Inflammatory macrophage (primary cell): Measurements from ENCODE around the gene PCDHB12.
A peak's percentile ranks its signal among the peaks of the same experiment; 100 is the strongest.
"Not testable (repeated sequence)": the region's sequence is repeated elsewhere in the genome, so short reads cannot be mapped to it uniquely, and the experiment has no call there.

Source experiments
- DNase-seq, 2 donors: peaks; one replicate each; pipeline ENCODE4 v3.0.0-alpha.2; 2020 to 2022
- total RNA-seq, 18 experiments: gene quantifications; one replicate each; lab custom pipeline; 2026; ENCODE audit warnings: mixed read lengths in 6 of 18, inconsistent platforms in 2 of 18; lab: John Stamatoyannopoulos, UW

PCDHB12 gene
- 0 to 0.16 (median 0) reads per million in 18 experiments for total RNA-seq

DNA sequence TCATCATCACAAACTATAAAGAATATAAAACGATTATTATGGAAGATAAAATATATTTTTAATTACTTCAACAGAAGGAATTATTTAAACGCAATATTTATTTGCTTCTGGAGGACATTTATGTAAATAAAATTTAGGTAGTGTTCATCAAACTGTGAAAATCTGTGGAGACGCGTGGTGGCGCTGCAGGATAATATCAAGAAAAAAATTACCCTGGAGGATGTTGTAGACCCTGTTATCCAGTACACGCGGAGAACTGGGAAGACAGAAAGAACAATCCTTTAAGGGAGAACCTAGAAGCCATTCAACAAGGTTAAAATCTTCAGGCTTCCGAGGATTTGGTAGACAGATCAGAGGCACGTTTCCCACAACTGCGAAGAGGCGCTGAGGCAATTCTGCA is at the start of gene PCDHB12:
TSS of gene PCDHB12 (plus strand) at position 242 of the 400 bp plus-strand sequence. CDS start 189 bp downstream, outside the sequence.
- no peak for DNase-seq

DNA sequence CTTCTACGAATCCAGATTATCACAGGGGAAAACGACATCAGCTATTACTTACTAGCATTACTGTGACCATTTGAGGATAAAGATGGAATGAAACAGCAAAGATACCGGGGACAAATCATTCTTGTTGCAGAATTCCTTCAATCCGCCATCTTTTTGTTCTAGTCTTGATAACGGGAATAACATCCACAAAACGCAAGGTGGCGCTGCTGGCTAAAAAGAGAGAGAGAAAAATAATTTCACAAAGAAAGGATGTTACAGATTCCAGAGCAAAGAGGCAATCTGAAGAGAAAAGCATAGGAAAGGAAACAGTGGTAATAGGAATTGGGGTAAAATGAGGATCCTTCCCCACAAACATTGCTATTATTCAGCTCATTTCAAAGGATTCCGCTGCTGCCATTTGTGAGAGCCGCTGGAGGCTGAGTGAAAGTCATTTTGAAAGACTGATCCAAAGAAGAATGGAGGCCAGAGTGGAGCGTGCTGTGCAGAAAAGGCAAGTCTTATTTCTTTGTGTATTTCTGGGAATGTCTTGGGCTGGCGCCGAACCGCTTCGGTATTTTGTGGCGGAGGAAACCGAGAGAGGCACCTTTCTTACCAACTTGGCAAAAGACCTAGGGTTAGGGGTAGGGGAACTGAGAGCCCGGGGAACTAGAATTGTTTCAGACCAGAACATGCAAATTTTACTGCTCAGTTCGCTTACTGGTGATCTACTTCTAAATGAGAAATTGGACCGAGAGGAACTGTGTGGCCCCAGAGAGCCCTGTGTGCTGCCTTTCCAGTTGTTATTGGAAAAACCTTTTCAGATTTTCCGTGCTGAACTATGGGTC is 35.9 kb upstream of the PCDHB12 start, which contains the start of gene PCDHB7:
TSS of gene PCDHB7 (plus strand) at position 264 of the 824 bp plus-strand sequence. CDS start at position 456, 192 bp downstream.
- DNase-seq, result no peak

DNA sequence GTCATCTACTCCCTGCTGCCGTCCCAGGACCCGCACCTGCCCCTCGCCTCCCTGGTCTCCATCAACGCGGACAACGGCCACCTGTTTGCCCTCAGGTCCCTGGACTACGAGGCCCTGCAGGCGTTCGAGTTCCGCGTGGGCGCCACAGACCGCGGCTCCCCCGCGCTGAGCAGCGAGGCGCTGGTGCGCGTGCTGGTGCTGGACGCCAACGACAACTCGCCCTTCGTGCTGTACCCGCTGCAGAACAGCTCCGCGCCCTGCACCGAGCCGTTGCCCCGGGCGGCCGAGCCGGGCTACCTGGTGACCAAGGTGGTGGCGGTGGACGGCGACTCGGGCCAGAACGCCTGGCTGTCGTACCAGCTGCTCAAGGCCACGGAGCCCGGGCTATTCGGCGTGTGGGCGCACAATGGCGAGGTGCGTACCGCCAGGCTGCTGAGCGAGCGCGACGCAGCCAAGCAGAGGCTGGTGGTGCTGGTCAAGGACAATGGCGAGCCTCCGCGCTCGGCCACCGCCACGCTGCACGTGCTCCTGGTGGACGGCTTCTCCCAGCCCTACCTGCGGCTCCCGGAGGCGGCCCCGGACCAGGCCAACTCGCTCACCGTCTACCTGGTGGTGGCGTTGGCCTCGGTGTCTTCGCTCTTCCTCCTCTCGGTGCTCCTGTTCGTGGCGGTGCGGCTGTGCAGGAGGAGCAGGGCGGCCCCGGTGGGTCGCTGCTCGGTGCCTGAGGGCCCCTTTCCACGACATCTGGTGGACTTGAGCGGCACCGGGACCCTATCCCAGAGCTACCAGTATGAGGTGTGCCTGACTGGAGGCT is 34.0 kb upstream of the PCDHB12 start:
- DNase-seq, result not testable (repeated sequence)

DNA sequence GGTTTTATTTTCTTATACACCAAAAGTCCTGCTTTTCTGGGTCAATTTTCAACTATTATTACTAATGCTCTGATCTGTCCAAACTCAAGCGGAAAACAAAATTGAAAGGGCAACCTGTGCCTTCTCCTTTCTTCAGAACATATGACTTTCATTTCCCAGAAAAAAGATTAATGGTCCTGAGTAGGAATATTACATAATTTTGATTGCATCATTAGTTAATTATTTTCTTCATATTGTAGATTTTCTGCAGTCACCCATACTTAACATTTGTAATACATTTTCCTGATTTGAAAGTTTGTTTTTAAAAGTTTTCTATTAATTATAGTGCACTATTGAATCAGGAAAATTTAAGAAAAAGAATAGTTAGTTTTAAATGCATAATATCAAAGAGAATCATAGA is 32.6 kb upstream of the PCDHB12 start:
- DNase-seq, result no peak

DNA sequence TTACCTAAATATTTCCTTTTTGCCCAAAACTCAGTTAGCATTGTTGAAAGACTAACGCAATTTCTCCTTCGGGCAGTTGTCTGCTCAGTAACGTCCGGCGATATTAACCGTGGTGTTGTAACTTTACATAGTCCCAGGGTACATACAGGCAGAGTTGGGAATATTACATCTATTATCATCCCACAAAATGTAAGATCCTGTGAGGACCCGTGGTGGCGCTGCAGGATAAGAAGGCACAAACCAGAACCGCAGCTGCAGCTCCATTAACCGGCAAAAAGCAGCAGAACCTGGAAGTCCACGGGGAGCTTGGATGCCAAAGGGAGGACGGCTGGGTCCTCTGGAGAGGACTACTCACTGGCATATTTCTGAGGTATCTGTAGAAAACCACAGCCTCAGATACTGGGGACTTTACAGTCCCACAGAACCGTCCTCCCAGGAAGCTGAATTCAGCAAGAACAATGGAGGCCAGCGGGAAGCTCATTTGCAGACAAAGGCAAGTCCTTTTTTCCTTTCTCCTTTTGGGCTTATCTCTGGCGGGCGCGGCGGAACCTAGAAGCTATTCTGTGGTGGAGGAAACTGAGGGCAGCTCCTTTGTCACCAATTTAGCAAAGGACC is 30.8 kb upstream of the PCDHB12 start, which contains the start of gene PCDHB8:
TSS of gene PCDHB8 (plus strand) at position 214 of the 615 bp plus-strand sequence. CDS start at position 459, 245 bp downstream.
- not testable (repeated sequence) for DNase-seq

DNA sequence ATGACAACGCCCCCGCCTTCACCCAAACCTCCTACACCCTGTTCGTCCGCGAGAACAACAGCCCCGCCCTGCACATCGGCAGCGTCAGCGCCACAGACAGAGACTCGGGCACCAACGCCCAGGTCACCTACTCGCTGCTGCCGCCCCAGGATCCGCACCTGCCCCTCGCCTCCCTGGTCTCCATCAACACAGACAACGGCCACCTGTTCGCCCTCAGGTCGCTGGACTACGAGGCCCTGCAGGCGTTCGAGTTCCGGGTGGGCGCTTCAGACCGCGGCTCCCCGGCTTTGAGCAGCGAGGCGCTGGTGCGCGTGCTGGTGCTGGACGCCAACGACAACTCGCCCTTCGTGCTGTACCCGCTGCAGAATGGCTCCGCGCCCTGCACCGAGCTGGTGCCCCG is 29.1 kb upstream of the PCDHB12 start:
- DNase-seq, result not testable (repeated sequence)

DNA sequence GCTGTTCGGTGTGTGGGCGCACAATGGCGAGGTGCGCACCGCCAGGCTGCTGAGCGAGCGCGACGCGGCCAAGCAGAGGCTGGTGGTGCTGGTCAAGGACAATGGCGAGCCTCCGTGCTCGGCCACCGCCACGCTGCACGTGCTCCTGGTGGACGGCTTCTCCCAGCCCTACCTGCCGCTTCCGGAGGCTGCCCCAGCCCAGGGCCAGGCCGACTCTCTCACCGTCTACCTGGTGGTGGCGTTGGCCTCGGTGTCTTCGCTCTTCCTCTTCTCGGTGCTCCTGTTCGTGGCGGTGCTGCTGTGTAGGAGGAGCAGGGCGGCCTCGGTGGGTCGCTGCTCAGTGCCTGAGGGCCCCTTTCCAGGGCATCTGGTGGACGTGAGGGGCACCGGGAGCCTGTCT is 28.6 kb upstream of the PCDHB12 start:
- not testable (repeated sequence) for DNase-seq

DNA sequence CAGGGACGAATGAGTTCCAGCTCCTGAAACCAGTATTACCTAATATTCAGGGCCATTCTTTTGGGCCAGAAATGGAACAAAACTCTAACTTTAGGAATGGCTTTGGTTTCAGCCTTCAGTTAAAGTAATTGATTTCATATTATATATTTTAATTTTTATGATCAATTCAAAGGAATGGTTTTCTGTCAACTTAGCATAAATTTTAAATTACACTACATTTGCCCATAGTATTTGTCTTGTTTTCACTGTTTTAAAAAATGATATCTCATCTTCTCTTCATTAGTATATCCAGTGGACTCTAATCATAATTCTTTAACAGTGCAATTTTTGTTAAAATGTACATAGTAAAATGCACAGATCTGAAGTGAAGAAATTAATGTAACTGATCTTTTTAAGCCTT is 28.2 kb upstream of the PCDHB12 start:
- DNase-seq, result no peak

DNA sequence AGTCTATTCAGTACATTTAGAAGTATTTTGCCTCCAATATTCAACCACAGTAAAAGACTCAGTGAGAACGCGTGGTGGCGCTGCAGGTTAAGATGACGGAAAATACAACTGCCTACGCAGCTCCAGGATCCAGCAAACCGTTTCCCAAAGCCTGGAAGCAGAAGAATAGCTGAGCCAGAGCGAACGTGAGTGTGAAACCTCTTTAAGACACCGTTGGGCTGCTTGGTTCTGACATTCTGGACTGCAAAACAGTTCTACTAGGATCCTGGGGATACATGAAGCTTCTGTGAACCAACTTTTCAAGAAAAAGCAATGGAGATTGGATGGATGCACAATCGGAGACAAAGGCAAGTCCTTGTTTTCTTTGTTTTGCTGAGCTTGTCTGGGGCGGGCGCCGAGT is 26.3 kb upstream of the PCDHB12 start, which contains the start of gene PCDHB16:
TSS of gene PCDHB16 (plus strand) at position 140 of the 400 bp plus-strand sequence. CDS start at position 313, 173 bp downstream.
- DNase-seq, result no peak

DNA sequence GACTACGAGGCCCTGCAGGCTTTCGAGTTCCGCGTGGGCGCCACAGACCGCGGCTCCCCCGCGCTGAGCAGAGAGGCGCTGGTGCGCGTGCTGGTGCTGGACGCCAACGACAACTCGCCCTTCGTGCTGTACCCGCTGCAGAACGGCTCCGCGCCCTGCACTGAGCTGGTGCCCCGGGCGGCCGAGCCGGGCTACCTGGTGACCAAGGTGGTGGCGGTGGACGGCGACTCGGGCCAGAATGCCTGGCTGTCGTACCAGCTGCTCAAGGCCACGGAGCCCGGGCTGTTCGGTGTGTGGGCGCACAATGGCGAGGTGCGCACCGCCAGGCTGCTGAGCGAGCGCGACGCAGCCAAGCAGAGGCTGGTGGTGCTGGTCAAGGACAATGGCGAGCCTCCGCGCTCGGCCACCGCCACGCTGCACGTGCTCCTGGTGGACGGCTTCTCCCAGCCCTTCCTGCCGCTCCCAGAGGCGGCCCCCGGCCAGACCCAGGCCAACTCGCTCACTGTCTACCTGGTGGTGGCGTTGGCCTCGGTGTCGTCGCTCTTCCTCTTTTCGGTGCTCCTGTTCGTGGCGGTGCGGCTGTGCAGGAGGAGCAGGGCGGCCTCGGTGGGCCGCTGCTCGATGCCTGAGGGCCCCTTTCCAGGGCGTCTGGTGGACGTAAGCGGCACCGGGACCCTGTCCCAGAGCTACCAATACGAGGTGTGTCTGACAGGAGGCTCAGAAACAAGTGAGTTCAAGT is 24.2 kb upstream of the PCDHB12 start:
- DNase-seq, result not testable (repeated sequence)

DNA sequence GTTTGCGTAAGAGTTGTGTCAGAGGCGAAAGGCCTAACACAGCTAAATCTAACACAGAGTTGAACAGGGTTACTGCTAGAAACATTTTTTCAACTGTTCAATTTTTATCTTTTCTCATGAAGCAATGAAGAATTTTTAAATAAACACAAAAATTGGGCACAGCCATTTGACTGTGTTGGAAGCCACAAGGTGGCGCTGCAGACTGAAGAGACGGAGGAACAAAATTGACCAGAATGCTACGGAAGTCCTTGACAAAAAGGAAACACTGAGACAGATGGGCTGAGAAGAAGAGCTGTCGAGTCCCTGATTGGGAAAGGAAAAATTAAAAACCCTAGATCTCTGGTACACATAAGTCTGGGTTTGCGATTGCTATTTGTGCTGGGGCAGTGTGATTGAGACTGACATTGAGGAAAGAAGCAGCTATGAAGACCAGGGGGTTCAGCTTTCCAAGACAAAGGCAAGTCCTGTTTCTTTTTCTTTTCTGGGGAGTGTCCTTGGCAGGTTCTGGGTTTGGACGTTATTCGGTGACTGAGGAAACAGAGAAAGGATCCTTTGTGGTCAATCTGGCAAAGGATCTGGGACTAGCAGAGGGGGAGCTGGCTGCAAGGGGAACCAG is 21.5 kb upstream of the PCDHB12 start, which contains the start of gene PCDHB9:
TSS of gene PCDHB9 (plus strand) at position 265 of the 616 bp plus-strand sequence. CDS start at position 423, 158 bp downstream.
- DNase-seq, result no peak

DNA sequence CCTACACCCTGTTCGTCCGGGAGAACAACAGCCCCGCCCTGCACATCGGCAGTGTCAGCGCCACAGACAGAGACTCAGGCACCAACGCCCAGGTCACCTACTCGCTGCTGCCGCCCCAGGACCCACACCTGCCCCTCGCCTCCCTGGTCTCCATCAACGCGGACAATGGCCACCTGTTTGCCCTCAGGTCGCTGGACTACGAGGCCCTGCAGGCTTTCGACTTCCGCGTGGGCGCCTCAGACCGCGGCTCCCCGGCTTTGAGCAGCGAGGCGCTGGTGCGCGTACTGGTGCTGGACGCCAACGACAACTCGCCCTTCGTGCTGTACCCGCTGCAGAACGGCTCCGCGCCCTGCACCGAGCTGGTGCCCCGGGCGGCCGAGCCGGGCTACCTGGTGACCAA is 19.8 kb upstream of the PCDHB12 start:
- not testable (repeated sequence) for DNase-seq

DNA sequence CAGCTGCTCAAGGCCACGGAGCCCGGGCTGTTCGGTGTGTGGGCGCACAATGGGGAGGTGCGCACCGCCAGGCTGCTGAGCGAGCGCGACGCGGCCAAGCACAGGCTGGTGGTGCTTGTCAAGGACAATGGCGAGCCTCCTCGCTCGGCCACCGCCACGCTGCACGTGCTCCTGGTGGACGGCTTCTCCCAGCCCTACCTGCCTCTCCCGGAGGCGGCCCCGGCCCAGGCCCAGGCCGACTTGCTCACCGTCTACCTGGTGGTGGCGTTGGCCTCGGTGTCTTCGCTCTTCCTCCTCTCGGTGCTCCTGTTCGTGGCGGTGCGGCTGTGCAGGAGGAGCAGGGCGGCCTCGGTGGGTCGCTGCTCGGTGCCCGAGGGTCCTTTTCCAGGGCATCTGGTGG is 19.4 kb upstream of the PCDHB12 start:
- DNase-seq, result not testable (repeated sequence)

DNA sequence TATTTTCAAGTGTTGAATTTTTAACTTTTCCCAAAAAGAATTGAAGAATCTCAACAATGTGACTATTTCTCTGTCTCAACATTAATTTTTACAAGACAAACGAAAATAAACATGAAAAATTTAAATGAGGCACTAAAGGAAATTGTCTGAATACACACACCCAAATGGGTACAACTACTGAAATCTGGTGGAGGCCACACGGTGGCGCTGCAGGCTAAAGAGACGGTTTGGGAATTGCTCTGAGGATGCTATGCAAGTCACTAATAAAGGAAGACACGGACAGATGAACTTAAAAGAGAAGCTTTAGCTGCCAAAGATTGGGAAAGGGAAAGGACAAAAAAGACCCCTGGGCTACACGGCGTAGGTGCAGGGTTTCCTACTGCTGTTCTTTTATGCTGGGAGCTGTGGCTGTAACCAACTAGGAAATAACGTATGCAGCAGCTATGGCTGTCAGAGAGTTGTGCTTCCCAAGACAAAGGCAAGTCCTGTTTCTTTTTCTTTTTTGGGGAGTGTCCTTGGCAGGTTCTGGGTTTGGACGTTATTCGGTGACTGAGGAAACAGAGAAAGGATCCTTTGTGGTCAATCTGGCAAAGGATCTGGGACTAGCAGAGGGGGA is 16.3 kb upstream of the PCDHB12 start, which contains the start of gene PCDHB10:
TSS of gene PCDHB10 (plus strand) at position 244 of the 616 bp plus-strand sequence. CDS start at position 444, 200 bp downstream.
- DNase-seq, result peak in 1 of 2 donors; percentile 17

DNA sequence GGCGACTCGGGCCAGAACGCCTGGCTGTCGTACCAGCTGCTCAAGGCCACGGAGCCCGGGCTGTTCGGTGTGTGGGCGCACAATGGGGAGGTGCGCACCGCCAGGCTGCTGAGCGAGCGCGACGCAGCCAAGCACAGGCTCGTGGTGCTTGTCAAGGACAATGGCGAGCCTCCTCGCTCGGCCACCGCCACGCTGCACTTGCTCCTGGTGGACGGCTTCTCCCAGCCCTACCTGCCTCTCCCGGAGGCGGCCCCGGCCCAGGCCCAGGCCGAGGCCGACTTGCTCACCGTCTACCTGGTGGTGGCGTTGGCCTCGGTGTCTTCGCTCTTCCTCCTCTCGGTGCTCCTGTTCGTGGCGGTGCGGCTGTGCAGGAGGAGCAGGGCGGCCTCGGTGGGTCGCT is 14.2 kb upstream of the PCDHB12 start:
- DNase-seq, result not testable (repeated sequence)

DNA sequence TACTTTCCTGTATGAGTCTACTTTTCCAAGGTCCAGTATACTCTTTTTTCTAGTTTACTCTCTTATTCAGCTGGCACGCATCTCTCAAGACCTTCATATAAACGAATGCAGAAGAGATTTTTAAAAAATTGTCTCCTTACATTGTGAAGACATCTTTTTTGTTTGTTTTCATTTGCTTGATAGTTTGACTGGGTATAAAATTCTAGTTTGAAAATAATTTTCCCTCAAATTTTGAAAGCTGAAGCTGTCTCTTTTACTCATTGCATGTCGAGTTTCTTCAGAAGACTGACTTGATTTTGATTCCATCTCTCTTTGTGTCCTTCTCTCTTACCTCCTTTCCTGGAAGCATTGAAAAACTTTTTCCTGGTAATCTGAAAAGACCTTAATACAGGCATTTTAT is 12.2 kb upstream of the PCDHB12 start:
- no peak for DNase-seq

DNA sequence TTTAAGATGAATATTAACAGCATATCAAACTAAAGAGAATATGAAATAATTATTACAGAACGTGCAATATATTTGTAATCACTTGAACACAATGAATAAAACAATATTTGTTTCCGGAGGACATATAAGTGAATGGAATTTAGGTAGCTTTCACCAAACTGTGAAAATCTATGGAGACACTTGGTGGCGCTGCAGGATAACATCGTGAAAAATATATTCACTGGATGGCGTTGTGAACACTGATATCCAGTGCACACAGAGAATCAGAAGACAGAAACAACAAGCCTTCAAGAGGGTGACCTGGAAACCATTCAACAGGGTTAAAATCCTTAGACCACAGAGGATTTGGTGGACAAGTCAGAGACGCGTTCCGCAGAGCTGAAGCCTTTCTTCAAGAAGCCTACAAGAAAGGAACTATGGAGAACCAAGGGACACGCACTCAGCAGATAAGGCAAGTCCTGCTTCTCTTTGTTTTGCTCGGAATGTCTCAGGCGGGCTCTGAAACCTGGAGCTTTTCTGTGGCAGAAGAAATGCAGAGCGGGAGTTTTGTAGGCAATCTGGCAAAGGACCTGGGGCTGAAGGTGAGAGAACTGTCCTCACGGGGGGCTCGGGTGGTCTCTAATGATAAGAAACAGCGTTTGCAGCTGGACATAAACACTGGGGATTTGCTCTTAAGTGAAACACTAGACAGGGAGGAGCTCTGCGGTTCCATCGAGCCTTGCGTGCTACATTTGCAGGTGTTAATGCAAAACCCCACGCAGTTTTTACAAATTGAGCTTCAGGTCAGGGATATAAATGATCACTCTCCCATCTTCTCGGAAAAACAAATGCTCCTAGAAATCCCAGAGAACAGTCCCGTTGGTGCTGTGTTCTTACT is 8.9 kb upstream of the PCDHB12 start, which contains the start of gene PCDHB11:
TSS of gene PCDHB11 (plus strand) at position 269 of the 877 bp plus-strand sequence. CDS start at position 417, 148 bp downstream.
- no peak for DNase-seq

DNA sequence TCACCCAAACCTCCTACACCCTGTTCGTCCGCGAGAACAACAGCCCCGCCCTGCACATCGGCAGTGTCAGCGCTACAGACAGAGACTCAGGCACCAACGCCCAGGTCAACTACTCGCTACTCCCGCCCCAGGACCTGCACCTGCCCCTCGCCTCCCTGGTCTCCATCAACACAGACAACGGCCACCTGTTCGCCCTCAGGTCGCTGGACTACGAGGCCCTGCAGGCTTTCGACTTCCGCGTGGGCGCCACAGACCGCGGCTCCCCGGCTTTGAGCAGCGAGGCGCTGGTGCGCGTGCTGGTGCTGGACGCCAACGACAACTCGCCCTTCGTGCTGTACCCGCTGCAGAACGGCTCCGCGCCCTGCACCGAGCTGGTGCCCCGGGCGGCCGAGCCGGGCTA is 7.4 kb upstream of the PCDHB12 start:
- not testable (repeated sequence) for DNase-seq

DNA sequence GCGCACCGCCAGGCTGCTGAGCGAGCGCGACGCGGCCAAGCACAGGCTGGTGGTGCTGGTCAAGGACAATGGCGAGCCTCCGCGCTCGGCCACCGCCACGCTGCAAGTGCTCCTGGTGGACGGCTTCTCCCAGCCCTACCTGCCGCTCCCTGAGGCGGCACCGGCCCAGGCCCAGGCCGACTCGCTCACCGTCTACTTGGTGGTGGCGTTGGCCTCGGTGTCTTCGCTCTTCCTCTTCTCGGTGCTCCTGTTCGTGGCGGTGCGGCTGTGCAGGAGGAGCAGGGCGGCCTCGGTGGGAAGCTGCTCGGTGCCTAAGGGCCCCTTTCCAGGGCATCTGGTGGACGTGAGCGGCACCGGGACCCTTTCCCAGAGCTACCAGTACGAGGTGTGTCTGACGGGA is 6.9 kb upstream of the PCDHB12 start:
- not testable (repeated sequence) for DNase-seq
